GM13976 (cell line): ENCODE data around the gene HELZ.

Experiments used
- DNase-seq: peaks from one replicate; pipeline ENCODE4 v3.0.0; 2012; ENCODE audit warnings: low spot score
- CTCF ChIP-seq: IDR thresholded peaks from 2 replicates; pipeline ENCODE4 v1.5.1; 2012; ENCODE audit warnings: borderline replicate concordance, mild to moderate bottlenecking; ENCODE audit not compliant: insufficient read depth; ENCODE audit errors: extremely low read depth, missing control alignments, control extremely low read depth
- in situ Hi-C: fragments of 300-500 bp; cut with MboI; formaldehyde crosslinking; loops from one replicate; pipeline ENCODE4 v1.12.0; 2022; ENCODE audit warnings: low sequenced_read_pairs, mixed read lengths, inconsistent platforms; ENCODE audit not compliant: unreplicated experiment

The HELZ gene

GRCh38 chr17:67050066-67050465, 194.9 kb downstream of the HELZ start:
- TF ChIP-seq CTCF: no peak
- DNase-seq: no peak
- in situ Hi-C loops: no loop called here

- in situ Hi-C loops: no loop called here
- no peak for TF ChIP-seq CTCF
Measured at GRCh38 chr17:67049025-67049739, 195.8 kb downstream of the HELZ start.

GRCh38 chr17:67047382-67047781, 197.6 kb downstream of the HELZ start:
- no peak for DNase-seq
- no peak for TF ChIP-seq CTCF
- in situ Hi-C loops: no loop called here

More at GRCh38 chr17:67049025-67049739, 195.8 kb downstream of the HELZ start:
- no peak for DNase-seq

GRCh38 chr17:67046398-67046797, 198.6 kb downstream of the HELZ start:
- no peak for DNase-seq
- in situ Hi-C loops: no loop called here
- no peak for TF ChIP-seq CTCF

- TF ChIP-seq CTCF: no peak
- in situ Hi-C loops: no loop called here
- peak; percentile 29 for DNase-seq
Measured at GRCh38 chr17:67044940-67045339, 200.1 kb downstream of the HELZ start.

GRCh38 chr17:67044016-67044772, 200.8 kb downstream of the HELZ start, which contains the start of gene CACNG1:
CACNG1 (plus strand) TSS chr17:67044554; CDS start chr17:67044661, 107 bp downstream.
- no peak for TF ChIP-seq CTCF
- in situ Hi-C loops: no loop called here
- DNase-seq: peak; percentile 19
